Activated CD8-positive, alpha-beta memory T cell treated with anti-CD3 and anti-CD28 coated beads, Interleukin-2, amount 50 U/mL, for 24 hours (primary cell): ENCODE measurements around the gene SSBP2.
A peak's percentile ranks its signal among the peaks of the same experiment; 100 is the strongest.

Experiments used
- DNase-seq: peaks from one replicate; pipeline ENCODE4 v3.0.0-alpha.2; 2020; ENCODE audit errors: extremely low read depth

Gene SSBP2

DNA sequence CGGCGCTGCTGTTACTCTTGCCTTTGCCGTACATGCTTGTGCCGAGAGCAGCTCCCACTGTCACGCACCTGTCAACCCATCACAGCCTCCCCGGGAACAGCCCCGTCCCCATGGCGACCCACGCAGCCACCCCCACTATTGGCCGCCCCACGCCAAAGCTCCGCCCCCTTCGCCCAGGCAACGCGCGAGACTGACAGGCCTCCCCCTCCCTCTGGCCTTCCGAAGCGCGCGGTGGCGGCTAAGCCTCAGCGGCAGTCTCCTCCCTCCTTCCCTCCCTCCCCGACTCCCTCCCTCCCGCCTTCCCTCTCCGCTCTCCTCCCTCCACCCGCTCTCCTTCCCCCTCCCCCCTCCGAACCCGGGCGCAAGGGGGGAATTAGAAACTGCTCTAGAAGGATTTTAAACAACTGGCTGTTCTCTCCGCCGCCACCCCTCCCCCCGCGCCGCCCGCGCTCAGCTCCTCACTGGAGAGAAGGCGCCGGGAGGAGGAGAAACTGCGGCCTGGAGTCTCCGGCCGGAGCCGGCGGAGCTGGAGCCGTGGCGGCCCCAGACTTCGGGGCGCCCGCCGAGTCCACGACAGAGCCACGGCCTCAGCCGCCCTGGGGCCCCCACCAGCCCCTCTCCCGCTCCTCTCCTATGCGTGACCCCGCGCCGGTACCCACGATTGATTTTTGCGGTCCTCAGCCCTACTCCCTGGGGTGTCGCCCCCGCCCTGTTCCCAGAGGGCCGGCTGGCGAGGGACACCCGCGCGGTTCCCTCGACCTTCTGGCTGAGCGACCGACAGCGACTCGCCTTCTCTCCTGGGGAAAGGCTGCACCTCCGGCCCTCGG is at the start of gene SSBP2:
Gene SSBP2, minus strand, starts transcription at position 89 of the 827 bp plus-strand sequence. Its CDS starts 55 bp downstream, at position 34.
- DNase-seq, result peak; percentile 94

DNA sequence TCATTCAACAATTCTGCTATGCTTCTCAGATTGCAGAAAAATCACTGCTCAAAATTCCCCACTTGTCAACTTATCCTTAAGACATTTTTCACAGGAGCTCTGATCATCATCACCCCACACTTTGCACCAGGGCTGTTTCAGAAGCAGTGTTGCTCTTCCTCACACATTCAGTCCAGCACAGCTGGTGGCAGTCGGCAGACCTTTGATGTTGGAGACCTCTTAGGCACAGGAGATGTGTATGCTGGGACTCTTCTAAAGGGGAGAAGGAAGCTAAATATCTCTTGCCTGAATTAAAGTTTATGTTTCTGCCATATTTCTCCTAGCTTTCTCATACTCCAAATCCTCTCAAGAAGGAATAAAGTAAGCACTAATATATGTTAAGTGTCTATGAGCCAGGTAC is 44.8 kb upstream of the SSBP2 start:
- DNase-seq, result no peak

DNA sequence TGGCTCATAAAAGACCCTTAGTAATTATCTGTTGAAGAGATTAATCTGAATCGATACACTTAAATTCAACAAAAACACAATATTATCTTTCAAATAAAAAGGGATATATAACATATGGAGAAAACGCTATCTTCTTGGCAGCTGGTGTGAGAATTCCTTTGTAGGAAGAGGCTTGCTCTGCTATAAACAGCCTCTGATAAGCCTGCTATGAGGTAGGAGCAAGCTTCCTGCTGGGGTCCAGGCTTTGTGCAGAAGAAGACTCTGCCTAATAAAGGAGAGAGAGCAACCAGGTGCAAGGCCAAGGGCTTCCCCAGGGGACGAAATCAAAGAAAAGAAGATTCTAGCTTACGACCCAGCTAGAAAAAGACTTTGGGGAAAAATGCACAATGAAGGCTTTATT is 43.3 kb upstream of the SSBP2 start:
- no peak for DNase-seq

DNA sequence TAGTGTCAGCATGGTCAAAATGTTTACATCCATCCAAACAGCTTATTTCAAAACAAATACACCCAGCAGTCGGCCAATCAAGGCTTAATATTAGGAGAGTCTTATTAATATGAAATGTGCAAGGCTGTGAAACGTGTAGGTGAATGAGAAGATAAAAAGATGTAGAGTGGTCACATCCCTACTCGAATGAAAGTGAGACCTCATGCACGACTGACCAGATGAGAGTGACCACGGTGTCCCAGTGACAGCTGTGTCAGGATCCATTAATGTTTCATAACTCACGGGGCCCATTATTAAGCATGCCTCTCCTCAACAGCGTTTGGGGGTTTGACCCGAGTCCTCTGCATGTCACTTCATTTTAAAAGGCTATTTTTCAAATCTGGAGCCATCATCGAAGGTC is 39.4 kb upstream of the SSBP2 start:
- no peak for DNase-seq

DNA sequence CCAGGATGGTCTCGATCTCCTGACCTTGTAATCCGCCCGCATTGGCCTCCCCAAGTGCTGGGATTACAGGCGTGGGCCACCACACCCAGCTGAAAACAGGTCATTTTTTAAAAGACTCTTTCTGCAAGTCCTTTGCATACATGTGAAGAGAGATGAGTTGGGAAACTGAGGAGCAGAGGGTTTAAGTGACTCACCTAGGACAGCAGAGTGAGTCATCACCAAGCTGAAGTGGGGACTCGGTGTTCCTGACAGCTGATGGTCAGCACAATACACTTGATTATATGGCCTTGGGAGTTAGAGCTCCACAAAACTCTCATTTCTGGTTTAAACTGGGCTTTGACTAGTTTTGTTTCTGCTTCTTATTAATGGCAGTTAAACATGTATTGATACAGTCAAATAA is 38.1 kb upstream of the SSBP2 start:
- no peak for DNase-seq

DNA sequence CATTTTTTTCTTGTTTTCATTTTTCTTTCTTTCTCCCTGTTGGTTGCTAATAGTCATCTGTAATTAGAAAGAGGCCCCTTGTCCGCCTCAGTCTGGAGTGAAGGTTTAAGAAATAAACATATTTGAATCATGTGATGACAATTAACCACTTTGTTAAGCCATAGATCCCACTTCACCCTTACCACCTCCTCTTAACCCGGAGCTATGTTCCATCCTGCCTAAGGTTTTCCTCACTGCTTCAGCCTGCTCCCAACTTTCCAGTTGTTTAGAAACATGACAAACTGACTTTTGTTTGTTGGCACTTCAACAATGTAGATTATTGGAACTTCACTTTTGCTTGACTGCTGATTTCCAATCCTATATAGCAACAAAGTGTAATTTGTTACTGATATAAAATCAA is 37.4 kb upstream of the SSBP2 start:
- no peak for DNase-seq

DNA sequence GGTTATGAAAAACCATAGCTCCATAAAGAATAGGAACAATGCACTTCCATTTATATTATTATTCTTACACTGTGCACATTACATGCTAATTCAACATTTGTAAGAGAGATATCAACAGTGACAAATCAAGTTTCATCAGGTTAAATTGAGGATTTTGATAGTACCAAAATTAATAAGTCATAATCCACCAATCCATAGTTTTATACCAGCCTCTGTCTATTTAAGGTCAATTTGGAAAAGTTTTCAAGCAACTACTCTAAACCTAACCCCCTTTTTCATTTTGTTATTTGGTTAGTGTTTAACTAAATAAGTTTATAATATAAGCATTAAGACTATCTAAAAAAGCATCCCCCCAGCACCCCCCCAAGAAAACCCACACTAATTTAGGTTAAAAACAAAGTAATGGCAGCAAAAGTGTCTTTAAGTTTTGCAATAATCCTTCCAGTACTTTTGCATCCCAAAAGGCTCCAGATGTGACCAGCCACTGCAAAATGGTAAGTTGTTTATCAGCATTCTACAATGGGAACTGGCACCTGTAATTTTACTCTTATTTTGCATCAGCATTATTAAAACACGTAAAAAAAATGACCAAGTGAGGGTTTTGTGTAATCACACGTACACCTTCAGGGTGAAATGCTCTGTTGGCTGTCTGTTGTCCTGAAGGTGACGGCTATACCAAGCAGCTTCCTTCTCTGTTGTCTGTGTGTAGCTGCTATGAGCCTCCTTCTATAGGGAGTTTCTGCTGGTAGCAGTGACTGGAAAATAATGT is 36.8 kb upstream of the SSBP2 start:
- DNase-seq, result no peak

DNA sequence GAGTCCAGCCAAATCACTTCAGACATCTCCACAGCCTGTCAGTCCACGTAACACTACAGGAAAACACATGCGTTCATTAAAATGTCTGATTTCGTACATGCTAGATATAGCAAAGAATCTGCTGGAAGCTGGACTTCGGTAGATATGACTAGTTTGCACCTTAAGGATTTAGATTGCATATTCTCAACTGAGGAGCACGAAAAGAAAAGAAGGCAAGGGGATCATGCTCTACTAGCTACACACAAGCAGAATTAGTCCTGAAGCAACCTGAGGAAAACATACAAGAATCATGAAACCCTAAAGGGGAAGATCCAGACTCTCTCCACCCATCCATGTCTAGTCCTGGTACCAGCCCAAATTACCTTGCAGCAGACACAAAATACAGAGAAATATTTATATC is 36.1 kb upstream of the SSBP2 start:
- no peak for DNase-seq

DNA sequence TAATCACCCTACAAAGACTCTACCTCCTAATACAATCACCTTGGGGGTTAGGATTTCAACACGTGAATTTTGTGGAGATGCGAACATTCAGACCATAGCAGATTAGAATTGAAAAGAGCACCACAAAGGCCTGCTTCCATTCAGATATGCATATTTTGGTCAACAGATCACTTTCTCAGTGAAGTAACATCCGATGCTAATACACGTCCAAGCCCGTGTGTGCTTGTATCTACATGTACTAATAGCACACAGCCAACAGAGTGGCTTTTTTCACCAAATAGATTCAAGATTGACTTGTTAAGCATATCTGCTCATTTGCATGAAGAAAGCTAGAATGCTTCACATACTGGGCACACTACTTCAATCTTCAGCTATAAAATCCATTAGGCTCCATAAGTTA is 35.6 kb upstream of the SSBP2 start:
- DNase-seq, result no peak

DNA sequence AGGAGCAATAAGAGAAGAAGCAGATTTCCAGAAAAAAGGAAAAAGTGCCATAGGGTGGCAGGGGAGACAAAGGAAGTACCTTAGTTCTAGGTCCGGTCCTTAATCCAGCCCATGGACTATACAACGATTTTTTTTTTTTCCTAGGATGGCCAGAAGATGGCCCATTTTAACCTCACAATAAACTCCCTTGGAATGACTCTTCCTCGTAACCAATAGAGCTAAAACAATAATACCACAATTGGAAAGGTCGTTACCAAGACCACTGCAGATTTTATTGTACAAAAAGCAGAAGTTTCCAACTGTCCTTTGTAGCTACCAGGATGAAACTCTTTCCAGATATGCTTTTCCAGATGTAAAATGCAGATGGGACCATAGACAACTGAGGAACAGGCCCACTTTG is 34.4 kb upstream of the SSBP2 start:
- no peak for DNase-seq

DNA sequence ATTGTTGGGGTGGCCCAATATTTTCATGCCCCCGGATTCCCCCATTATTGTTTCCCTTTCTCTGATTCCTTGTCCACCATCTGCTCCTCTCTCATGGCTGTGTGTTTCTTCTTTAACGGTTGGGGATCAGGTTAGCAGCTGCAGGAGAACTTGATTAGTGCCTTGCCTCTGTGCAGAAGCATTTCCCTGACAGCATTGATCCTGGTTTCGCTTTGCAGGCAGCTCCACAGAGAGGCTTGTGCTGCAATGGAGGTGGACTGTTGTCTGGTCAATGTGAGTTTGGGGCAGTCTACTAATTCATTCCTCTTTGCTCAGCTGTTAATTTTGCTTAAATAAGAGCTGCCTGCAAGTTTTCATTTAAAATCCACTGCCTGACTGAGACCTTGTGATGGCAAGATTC is 32.5 kb upstream of the SSBP2 start:
- no peak for DNase-seq

DNA sequence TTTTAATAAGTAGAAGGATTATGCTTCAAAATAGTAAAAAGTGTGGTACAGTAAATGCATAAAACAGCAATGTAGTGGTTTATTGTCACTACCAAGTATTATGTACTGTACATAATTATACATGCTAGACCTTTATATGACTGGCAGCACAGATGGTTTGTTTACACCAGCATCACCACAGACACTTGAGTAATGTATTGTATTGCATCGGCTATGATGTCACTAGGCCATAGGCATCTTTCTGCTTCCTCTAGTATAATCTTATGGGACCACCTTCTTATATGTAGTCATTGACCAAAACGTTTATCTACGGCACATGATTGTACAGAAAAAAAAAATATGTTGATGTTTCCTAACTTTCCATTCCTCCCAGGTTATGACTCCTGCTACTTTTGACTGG is 31.9 kb upstream of the SSBP2 start:
- no peak for DNase-seq

DNA sequence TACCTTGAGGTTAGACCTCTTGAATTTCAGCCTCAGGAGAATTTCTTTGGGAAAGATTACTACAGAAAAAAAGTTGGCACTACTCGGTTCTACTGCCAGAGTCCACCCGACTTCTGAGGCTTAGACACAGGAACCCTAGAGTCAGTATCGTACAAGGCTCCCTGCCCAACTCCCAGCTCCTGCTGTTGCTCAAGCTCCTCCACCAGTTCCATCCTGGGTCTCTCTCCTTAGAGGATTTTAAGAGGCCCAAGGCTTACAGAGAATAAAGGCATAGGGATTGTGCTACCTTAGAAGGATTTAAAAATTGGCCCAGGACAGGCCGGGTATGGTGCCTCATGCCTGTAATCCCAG is 29.0 kb upstream of the SSBP2 start:
- DNase-seq, result no peak

DNA sequence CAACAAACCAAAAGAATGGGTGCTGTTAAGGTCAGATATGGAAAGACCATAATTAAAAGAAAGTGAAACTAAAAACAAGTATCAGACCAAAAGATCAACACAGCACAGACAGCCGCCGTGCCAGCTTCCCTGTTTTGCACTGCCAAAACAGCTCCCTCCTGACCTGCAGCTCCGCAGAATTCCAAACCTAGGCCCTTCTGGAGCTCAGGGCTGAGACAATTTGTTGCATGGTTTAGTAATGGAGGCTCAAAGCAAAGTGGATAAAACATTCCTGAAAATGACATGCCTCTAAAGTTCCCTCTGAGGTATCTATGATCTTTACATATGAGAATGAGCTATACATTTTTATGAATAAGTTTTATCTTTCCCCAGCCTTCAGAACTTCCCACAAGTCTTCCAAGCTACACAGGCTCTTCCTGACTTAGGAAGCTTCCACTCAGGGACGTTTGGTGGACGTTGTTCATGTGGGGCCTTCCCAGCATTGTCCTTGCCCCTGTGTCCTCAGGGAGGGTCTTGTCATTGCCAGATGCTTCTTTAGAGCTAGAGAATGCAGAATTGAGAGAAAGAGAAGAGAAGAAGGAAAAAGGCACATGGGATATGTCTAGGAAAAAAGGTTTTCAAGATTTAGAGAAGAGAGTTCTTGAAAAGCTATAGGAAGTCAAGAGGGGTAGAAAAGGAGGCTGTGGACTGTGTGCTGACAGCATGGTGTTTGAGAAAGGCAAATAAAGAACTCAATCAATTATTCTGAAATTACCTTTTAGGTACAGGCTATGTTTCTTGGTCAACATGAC is 28.4 kb upstream of the SSBP2 start:
- DNase-seq, result no peak

DNA sequence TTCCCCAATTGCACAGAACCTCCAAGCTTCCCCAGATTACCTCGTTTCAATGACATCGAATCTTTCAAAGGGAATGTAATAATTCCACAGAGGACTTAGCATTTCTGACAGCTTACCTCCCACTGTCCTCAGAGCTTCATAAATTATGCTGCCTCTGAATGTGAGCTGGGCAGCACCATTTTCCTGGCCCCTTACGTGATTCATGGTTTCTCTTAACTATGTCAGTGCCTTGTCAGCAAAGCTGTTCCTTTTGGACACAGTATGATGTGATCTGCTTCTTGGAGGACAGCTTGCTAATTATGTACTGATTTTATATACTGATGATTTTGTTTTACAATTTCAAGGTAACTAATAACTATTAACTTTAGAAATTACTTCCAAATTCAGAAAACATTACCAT is 27.7 kb upstream of the SSBP2 start:
- no peak for DNase-seq

DNA sequence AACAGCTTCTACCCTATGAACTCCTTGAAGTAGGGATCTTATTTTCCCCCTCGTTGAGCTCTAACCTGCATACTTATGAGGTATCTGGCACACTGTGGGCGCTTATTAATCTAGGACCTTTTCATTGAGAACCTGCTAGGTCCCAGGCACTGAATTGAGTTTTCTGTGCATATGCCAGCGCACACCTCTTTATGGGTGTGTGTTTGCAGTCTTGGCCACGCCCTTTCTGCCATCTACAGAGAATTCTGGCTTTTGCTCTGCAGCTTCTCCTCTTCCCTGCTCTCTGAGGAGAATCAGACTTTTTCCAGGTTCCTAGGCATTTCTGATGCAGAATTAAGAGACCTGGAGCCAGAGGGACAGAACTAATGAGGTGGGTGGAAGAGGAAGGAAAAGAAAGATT is 25.4 kb upstream of the SSBP2 start:
- no peak for DNase-seq

DNA sequence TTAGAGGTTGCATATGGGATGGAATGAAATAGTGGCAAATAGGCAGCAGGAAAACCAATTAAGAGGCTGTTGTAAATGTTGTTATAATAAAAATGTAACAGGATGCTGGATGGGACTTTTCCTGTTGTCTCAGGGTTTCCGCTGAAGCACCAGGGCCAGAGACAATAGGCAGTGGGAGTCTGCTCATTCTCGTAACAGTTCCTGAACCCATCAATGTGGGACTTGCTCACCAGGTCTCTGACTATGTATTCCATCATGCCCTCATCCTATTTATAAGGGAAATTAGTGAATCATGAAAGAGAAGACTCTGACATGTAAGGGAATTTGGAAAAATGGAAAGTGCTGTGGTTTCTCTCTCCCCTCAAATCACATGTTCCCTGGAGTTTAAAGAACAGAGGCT is 23.5 kb upstream of the SSBP2 start:
- DNase-seq, result no peak

DNA sequence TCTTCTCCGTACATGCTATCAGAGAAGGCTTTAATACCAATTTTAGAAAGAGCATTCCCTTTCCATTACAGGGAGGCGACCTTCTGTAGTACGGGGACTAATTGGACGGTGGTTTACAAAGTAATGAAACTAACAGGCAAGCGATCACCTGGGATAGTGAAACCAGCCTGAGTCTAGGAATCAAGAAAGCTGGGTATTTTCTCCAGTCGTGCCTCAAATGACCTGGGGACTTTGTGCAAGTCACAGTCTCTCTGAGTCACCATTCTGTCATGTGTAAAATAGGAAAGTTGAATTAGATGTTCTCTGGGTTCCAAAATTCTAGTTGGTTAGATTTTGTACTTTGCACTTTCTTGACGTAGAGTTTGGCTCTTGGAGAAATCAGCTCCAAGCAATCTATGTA is 22.7 kb upstream of the SSBP2 start:
- DNase-seq, result no peak

DNA sequence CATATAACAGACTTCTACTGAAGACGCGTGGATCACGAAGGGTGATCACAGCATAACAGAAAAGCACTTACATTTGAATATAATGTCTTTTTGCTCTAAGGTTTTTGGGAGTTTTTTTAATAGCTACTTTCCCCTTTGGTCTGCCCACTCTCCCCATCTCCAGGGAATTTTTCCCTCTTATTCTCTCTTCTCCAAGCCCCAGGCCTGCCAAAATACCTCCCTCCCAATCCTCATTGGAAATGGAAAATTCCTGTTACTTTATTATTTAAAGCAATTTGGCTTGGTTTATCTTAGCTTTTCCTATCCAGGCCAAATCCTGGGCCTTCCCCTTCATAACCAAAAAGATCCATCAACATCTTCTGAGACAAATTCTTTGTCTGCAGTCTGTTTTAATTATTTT is 22.3 kb upstream of the SSBP2 start:
- DNase-seq, result no peak

DNA sequence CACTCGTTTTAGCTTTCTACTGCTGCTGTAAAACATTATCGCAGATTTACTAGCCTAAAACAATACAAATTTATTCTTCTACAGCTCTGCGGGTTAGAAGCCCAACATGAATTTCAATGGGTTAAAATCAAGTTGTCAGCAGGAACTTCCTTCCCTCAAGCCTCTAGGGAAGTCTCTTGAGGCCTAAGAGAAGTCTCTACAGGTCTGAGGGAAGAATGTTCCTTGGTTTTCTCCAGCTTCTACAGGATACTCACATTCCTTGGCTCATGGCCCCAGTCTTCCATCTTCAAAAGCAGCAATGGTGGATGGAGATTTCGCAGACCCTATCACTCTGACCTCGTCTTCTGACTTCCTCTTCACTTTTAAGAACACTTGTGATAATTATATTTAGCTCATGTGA is 21.6 kb upstream of the SSBP2 start:
- DNase-seq, result no peak

DNA sequence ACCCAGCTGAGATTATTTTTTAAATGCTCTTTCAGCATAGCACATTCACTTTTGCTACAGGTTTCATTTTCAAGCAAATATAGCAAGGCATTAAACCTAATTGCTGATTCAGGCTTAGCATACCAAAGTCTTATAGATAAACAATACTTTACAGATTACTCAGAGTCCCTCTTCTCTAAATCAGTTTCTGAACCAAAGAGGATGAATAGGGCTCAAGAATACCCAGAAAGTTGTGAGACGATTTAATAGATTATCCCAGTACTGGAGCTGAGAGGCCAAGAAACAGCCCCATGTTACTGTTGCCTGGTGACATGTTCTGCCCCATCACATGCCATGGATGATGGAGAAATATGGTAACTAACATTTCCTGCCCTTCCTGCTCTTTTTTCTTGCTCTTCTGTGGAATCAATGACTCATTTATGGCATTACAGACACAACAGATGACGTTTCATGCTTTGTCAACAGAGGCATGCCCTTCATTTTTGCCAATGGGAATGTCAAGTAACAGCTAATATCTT is 18.1 kb upstream of the SSBP2 start:
- DNase-seq, result no peak

DNA sequence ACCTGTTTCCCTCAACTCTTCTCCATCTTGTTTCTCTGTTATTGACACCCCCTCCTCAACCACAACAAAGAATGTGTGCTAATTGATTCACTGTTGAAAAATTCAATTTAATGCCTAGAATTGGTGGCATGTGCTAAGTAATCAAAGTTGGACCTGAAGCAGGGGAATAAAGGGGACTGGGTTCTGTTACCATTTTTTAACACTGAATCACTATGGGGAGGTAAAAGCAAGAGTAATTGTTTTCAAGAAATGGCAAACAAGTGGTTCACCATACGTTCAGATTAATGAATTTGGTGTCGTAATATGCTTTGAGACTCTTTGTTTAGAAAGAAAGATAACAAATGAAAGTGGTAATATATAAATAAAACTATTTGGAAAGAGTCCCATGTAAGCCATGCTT is 17.0 kb upstream of the SSBP2 start:
- DNase-seq, result no peak
